PC-9 (cell line): ENCODE results near the gene ARHGEF40.

Source experiments
- CTCF ChIP-seq: fragments of 200-600 bp; sonication (generic); conservative IDR thresholded peaks from 2 replicates; pipeline ENCODE4 v1.6.1; 2017; ENCODE audit warnings: mixed run types, antibody characterized with exemption, mild to moderate bottlenecking, moderate library complexity
- EZH2 ChIP-seq: fragments of 200-600 bp; sonication (generic); IDR thresholded peaks from 2 replicates; pipeline ENCODE4 v1.8.0; 2017; ENCODE audit warnings: antibody characterized with exemption, low read depth

- TF ChIP-seq EZH2 (no peak), CTCF (no peak)
Observed at GRCh38 chr14:21097636-21098075, 27.6 kb downstream of the ARHGEF40 start.
